GM19025 (cell line): ENCODE measurements around the gene CST9L.

Experiments
- ATAC-seq: cut with Tn5 transposase; IDR thresholded peaks from one replicate; pipeline ENCODE4 v1.9.1; 2021; ENCODE audit warnings: mild to moderate bottlenecking, low read depth, moderate library complexity; ENCODE audit not compliant: unreplicated experiment

The CST9L gene

GRCh38 chr20:23548408-23548807 is 19.9 kb downstream of the CST9L start:
- ATAC-seq: no peak

- no peak for ATAC-seq
These were observed 20.7 kb downstream of the CST9L start for GRCh38 chr20:23547613-23548012.

GRCh38 chr20:23546435-23547144 is 21.7 kb downstream of the CST9L start:
- no peak for ATAC-seq

- no peak for ATAC-seq
These were observed 24.2 kb downstream of the CST9L start for GRCh38 chr20:23544133-23544532.

GRCh38 chr20:23542801-23543200 is 25.5 kb downstream of the CST9L start:
- ATAC-seq: no peak

GRCh38 chr20:23541776-23542175 is 26.5 kb downstream of the CST9L start:
- no peak for ATAC-seq

- no peak for ATAC-seq
These were observed 27.0 kb downstream of the CST9L start for GRCh38 chr20:23541330-23541729.

- ATAC-seq: no peak
These were observed 27.7 kb downstream of the CST9L start for GRCh38 chr20:23540624-23541023.

- no peak for ATAC-seq
These were observed 31.3 kb downstream of the CST9L start for GRCh38 chr20:23537030-23537429.

GRCh38 chr20:23536328-23536974 is 31.8 kb downstream of the CST9L start:
- no peak for ATAC-seq

- no peak for ATAC-seq
These were observed 33.3 kb downstream of the CST9L start for GRCh38 chr20:23534801-23535593.

GRCh38 chr20:23533161-23533560 is 35.1 kb downstream of the CST9L start:
- no peak for ATAC-seq

- no peak for ATAC-seq
These were observed 35.8 kb downstream of the CST9L start for GRCh38 chr20:23532533-23532932.

GRCh38 chr20:23530937-23531567 is 37.2 kb downstream of the CST9L start:
- no peak for ATAC-seq

- no peak for ATAC-seq
These were observed 39.3 kb downstream of the CST9L start for GRCh38 chr20:23528867-23529431.

GRCh38 chr20:23526850-23527249 is 41.4 kb downstream of the CST9L start:
- no peak for ATAC-seq

GRCh38 chr20:23524146-23524545 is 44.1 kb downstream of the CST9L start:
- no peak for ATAC-seq

GRCh38 chr20:23520185-23520584 is 48.1 kb downstream of the CST9L start:
- no peak for ATAC-seq

- ATAC-seq: no peak
These were observed 48.7 kb downstream of the CST9L start for GRCh38 chr20:23519556-23519955.

GRCh38 chr20:23517719-23518118 is 50.6 kb downstream of the CST9L start:
- no peak for ATAC-seq
